Activated naive CD4-positive, alpha-beta T cell treated with anti-CD3 and anti-CD28 coated beads, Interleukin-2, amount 50 U/mL, for 72 hours (primary cell): ENCODE measurements around the gene DPP9. TPM values are rescaled to one million over a fixed set of nuclear protein-coding genes. Genes with fewer than 3 reads are reported as not detected.
A peak's percentile ranks its signal among the peaks of the same experiment; 100 is the strongest.

Experiments
- ATAC-seq, 2 donors: fragments of 150-1000 bp; cut with Tn5 transposase; 2 replicates each; pipeline ENCODE4 v1.10.0; 2021; ENCODE audit warnings: mild to moderate bottlenecking in 2 of 2, moderate library complexity in 2 of 2
- DNase-seq, 2 donors: peaks; one replicate each; pipeline ENCODE4 v3.0.0; 2021 to 2022; ENCODE audit warnings: low spot score in 2 of 2
- H3K27ac Mint-ChIP-seq, 2 donors: one replicate each; pipeline ENCODE4 v1.8.0; 2022; ENCODE audit warnings: mild to moderate bottlenecking in 2 of 2, mixed read lengths in 2 of 2
- H3K36me3 Mint-ChIP-seq, 2 donors: one replicate each; pipeline ENCODE4 v1.8.0; 2022; ENCODE audit warnings: mixed read lengths in 2 of 2
- H3K9me3 Mint-ChIP-seq, 2 donors: one replicate each; pipeline ENCODE4 v1.8.0; 2022; ENCODE audit warnings: mixed read lengths in 2 of 2
- total RNA-seq, 2 donors: library from RNA; stranded (reverse); gene quantifications; one replicate each; pipeline ENCODE4 v1.2.3, GENCODE V29; 2022

DPP9 gene
- total RNA-seq, 2 donors from 2014 or later, result 55.2 to 59.0 TPM

- ATAC-seq, result no peak
- H3K9me3 Mint-ChIP-seq, result no peaks in the 10 kb centered on the region
- H3K27ac Mint-ChIP-seq, result peak overlapping the region; percentile 36 to 46
- no peaks in the 10 kb centered on the region for H3K36me3 Mint-ChIP-seq
- no peak for DNase-seq
Observed at GRCh38 chr19:4657835-4658234, 65.8 kb downstream of the DPP9 start.

- no peaks in the 10 kb centered on the region for H3K36me3 Mint-ChIP-seq
- H3K27ac Mint-ChIP-seq, result peak overlapping the region in 1 of 2 donors; percentile 36
- no peak for ATAC-seq
- no peak for DNase-seq
- no peaks in the 10 kb centered on the region for H3K9me3 Mint-ChIP-seq
Observed at GRCh38 chr19:4657262-4657661, 66.4 kb downstream of the DPP9 start.

GRCh38 chr19:4656102-4656501, 67.5 kb downstream of the DPP9 start:
- ATAC-seq (no peak), DNase-seq (no peak)
- no peaks in the 10 kb centered on the region for H3K9me3 Mint-ChIP-seq
- no peak overlapping the region for H3K27ac Mint-ChIP-seq
- no peaks in the 10 kb centered on the region for H3K36me3 Mint-ChIP-seq

- Mint-ChIP-seq H3K36me3 (no peaks in the 10 kb centered on the region), H3K27ac (no peak overlapping the region), H3K9me3 (no peaks in the 10 kb centered on the region)
- DNase-seq (no peak), ATAC-seq (no peak)
Observed at GRCh38 chr19:4654437-4655361, 68.9 kb downstream of the DPP9 start.

- Mint-ChIP-seq H3K36me3 (no peaks in the 10 kb centered on the region), H3K9me3 (no peaks in the 10 kb centered on the region), H3K27ac (no peak overlapping the region)
- ATAC-seq (no peak), DNase-seq (no peak)
Observed at GRCh38 chr19:4653793-4654436, 69.7 kb downstream of the DPP9 start.

GRCh38 chr19:4652075-4652474, 71.6 kb downstream of the DPP9 start:
- ATAC-seq, result no peak

GRCh38 chr19:4650159-4650558, 73.5 kb downstream of the DPP9 start:
- DNase-seq (no peak), ATAC-seq (peak in 1 of 2 donors; percentile 23)
- Mint-ChIP-seq H3K9me3 (no peaks in the 10 kb centered on the region), H3K27ac (peak overlapping the region in 1 of 2 donors; percentile 60), H3K36me3 (no peaks in the 10 kb centered on the region)

More at GRCh38 chr19:4652075-4652474, 71.6 kb downstream of the DPP9 start:
- no peak overlapping the region for H3K27ac Mint-ChIP-seq
- H3K36me3 Mint-ChIP-seq, result no peaks in the 10 kb centered on the region
- no peaks in the 10 kb centered on the region for H3K9me3 Mint-ChIP-seq
- no peak for DNase-seq

GRCh38 chr19:4649392-4650047, 74.1 kb downstream of the DPP9 start:
- H3K36me3 Mint-ChIP-seq, result no peaks in the 10 kb centered on the region
- ATAC-seq (peak in 1 of 2 donors; percentile 28), DNase-seq (no peak)
- no peaks in the 10 kb centered on the region for H3K9me3 Mint-ChIP-seq
- H3K27ac Mint-ChIP-seq, result peak overlapping the region; percentile 54 to 61

GRCh38 chr19:4647676-4648644, 75.7 kb downstream of the DPP9 start:
- H3K27ac Mint-ChIP-seq, result peak overlapping the region in 1 of 2 donors; percentile 65
- no peaks in the 10 kb centered on the region for H3K9me3 Mint-ChIP-seq
- H3K36me3 Mint-ChIP-seq, result no peaks in the 10 kb centered on the region
- ATAC-seq (no peak), DNase-seq (no peak)

GRCh38 chr19:4645718-4646117, 77.9 kb downstream of the DPP9 start:
- Mint-ChIP-seq H3K27ac (no peak overlapping the region), H3K36me3 (no peaks in the 10 kb centered on the region), H3K9me3 (no peaks in the 10 kb centered on the region)
- DNase-seq (no peak), ATAC-seq (no peak)

GRCh38 chr19:4642625-4643024, 81.0 kb downstream of the DPP9 start:
- H3K27ac Mint-ChIP-seq, result peak overlapping the region in 1 of 2 donors; percentile 45
- H3K36me3 Mint-ChIP-seq, result peaks cover 0 to 5% of the 10 kb centered on the region in 2 donors
- DNase-seq (no peak), ATAC-seq (no peak)
- H3K9me3 Mint-ChIP-seq, result no peaks in the 10 kb centered on the region

GRCh38 chr19:4641132-4641531, 82.5 kb downstream of the DPP9 start:
- Mint-ChIP-seq H3K36me3 (peaks cover 0 to 5% of the 10 kb centered on the region in 2 donors), H3K27ac (no peak overlapping the region), H3K9me3 (no peaks in the 10 kb centered on the region)
- DNase-seq (no peak), ATAC-seq (no peak)

- H3K36me3 Mint-ChIP-seq, result peaks cover 0 to 5% of the 10 kb centered on the region in 2 donors
- DNase-seq, result no peak
- ATAC-seq, result no peak
- no peaks in the 10 kb centered on the region for H3K9me3 Mint-ChIP-seq
- peak overlapping the region; percentile 93 to 97 for H3K27ac Mint-ChIP-seq
Observed at GRCh38 chr19:4640247-4641000, 83.2 kb downstream of the DPP9 start.

- Mint-ChIP-seq H3K36me3 (peaks cover 0 to 5% of the 10 kb centered on the region in 2 donors), H3K9me3 (no peaks in the 10 kb centered on the region), H3K27ac (peak overlapping the region; percentile 93 to 97)
- no peak for DNase-seq
- ATAC-seq, result no peak
Observed at GRCh38 chr19:4639531-4640246, 84.0 kb downstream of the DPP9 start.
